DOHH2 (cell line): ENCODE measurements around the gene SKAP1.

Experiments used
- H3F3A ChIP-seq: fragments of 200-600 bp; sonication (generic), shearing (Covaris generic); 2 replicates; pipeline ENCODE4 v1.6.0; 2016; ENCODE audit warnings: antibody characterized with exemption, mild to moderate bottlenecking; ENCODE audit not compliant: control insufficient read depth, insufficient read depth
- H3K27ac ChIP-seq: fragments of 200-600 bp; sonication (generic); 2 replicates; pipeline ENCODE4 v1.5.1; 2014; ENCODE audit warnings: low read depth, mild to moderate bottlenecking, low read length, moderate library complexity
- H3K27me3 ChIP-seq: fragments of 200-600 bp; sonication (generic); 2 replicates; pipeline ENCODE4 v1.6.1; 2014; ENCODE audit warnings: mild to moderate bottlenecking, low read length, mixed read lengths; ENCODE audit not compliant: control insufficient read depth
- H3K36me3 ChIP-seq: fragments of 200-600 bp; sonication (generic); 2 replicates; pipeline ENCODE4 v1.6.1; 2014; ENCODE audit warnings: mild to moderate bottlenecking, low read length, moderate library complexity, mixed read lengths; ENCODE audit not compliant: control insufficient read depth
- H3K4me1 ChIP-seq: fragments of 200-600 bp; sonication (generic); 2 replicates; pipeline ENCODE4 v1.6.1; 2014; ENCODE audit warnings: mild to moderate bottlenecking, low read length, mixed read lengths; ENCODE audit not compliant: control insufficient read depth
- H3K4me2 ChIP-seq: fragments of 200-600 bp; sonication (generic); 2 replicates; pipeline ENCODE4 v1.6.0; 2014; ENCODE audit warnings: mild to moderate bottlenecking, low read length, moderate library complexity
- H3K4me3 ChIP-seq: fragments of 200-600 bp; sonication (generic); 2 replicates; pipeline ENCODE4 v1.5.1; 2014; ENCODE audit warnings: mild to moderate bottlenecking, low read length, mixed read lengths
- H3K79me2 ChIP-seq: fragments of 200-600 bp; sonication (generic); 2 replicates; pipeline ENCODE4 v1.6.1; 2014; ENCODE audit warnings: mild to moderate bottlenecking, low read length, mixed read lengths; ENCODE audit not compliant: control insufficient read depth
- H3K9me2 ChIP-seq: fragments of 200-600 bp; sonication (generic); replicated peaks from 2 replicates; pipeline ENCODE4 v1.6.1; 2014; ENCODE audit warnings: mild to moderate bottlenecking, low read length, mixed read lengths; ENCODE audit not compliant: control insufficient read depth
- H3K9me3 ChIP-seq: fragments of 200-600 bp; sonication (generic); 2 replicates; pipeline ENCODE4 v1.6.1; 2014; ENCODE audit warnings: antibody characterized with exemption, low read length, mixed read lengths; ENCODE audit not compliant: control insufficient read depth, insufficient read depth
- H4K20me1 ChIP-seq: fragments of 200-600 bp; sonication (generic); 2 replicates; pipeline ENCODE4 v1.6.0; 2014; ENCODE audit warnings: low read depth, mild to moderate bottlenecking, antibody characterized with exemption, low read length, moderate library complexity; ENCODE audit not compliant: control insufficient read depth, insufficient read depth
- EZH2phosphoT487 ChIP-seq: fragments of 200-600 bp; sonication (generic); IDR thresholded peaks from 2 replicates; pipeline ENCODE4 v1.6.1; 2017; ENCODE audit warnings: borderline replicate concordance, mild to moderate bottlenecking, antibody characterized with exemption, low read length, moderate library complexity, mixed read lengths
- TF ChIP-seq, protein P1 (sequence below): fragments of 200-600 bp; sonication (generic); IDR thresholded peaks from one replicate; pipeline ENCODE4 v1.5.1; 2014; ENCODE audit warnings: antibody characterized with exemption, mild to moderate bottlenecking, low read depth, low read length; ENCODE audit not compliant: poor library complexity, severe bottlenecking

SKAP1 gene

DNA sequence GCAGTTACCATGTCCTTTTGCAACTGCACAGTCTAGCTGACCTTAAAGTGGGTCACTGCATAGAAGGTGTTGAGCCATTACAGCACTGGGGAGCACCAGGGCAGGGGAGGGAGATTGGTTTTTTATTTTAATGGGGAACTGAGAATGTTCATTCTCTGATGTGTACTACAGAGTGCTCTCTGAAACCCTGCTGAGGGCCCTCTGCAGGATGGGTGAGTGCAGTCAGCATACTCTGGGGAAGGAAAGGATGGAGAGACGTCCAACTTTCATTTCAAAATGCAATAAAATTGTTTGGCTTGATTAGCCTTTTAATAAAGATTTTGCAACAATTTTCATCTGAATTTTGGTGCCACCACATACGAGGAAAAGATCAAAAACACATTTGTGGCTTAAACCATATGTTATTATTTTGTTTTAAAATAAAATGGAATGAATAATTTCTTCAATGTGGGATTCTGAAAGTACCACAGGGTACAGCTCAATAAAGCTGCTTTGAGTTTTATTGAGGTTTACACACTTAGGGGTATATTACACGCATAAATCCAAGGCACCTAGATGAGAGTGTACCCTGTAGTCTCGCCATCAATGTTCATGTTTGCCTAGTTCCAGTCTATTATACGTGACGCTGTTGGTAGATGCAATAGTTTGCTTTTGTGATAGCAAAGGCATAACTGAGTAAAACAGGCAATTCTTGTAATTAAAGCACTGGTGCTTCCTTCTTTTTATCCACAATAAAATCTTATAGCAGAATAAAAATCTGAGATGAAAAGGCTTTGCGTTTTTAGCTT is 249.0 kb downstream of the SKAP1 start:
- no peak for TF ChIP-seq EZH2phosphoT487
- TF ChIP-seq, protein P1, sequence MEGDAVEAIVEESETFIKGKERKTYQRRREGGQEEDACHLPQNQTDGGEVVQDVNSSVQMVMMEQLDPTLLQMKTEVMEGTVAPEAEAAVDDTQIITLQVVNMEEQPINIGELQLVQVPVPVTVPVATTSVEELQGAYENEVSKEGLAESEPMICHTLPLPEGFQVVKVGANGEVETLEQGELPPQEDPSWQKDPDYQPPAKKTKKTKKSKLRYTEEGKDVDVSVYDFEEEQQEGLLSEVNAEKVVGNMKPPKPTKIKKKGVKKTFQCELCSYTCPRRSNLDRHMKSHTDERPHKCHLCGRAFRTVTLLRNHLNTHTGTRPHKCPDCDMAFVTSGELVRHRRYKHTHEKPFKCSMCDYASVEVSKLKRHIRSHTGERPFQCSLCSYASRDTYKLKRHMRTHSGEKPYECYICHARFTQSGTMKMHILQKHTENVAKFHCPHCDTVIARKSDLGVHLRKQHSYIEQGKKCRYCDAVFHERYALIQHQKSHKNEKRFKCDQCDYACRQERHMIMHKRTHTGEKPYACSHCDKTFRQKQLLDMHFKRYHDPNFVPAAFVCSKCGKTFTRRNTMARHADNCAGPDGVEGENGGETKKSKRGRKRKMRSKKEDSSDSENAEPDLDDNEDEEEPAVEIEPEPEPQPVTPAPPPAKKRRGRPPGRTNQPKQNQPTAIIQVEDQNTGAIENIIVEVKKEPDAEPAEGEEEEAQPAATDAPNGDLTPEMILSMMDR: no peak
- no peaks in the 10 kb centered on the region for H4K20me1 ChIP-seq
- H3F3A ChIP-seq: no peaks in the 10 kb centered on the region
- H3K4me3 ChIP-seq: no peak overlapping the region
- H3K36me3 ChIP-seq: no peaks in the 10 kb centered on the region
- no peaks in the 10 kb centered on the region for H3K9me3 ChIP-seq
- H3K4me1 ChIP-seq: no peaks in the 10 kb centered on the region
- H3K79me2 ChIP-seq: no peaks in the 10 kb centered on the region
- H3K27me3 ChIP-seq: peaks cover 34% of the 10 kb centered on the region
- H3K27ac ChIP-seq: no peak overlapping the region
- H3K4me2 ChIP-seq: no peak overlapping the region
- H3K9me2 ChIP-seq: no peaks in the 10 kb centered on the region

DNA sequence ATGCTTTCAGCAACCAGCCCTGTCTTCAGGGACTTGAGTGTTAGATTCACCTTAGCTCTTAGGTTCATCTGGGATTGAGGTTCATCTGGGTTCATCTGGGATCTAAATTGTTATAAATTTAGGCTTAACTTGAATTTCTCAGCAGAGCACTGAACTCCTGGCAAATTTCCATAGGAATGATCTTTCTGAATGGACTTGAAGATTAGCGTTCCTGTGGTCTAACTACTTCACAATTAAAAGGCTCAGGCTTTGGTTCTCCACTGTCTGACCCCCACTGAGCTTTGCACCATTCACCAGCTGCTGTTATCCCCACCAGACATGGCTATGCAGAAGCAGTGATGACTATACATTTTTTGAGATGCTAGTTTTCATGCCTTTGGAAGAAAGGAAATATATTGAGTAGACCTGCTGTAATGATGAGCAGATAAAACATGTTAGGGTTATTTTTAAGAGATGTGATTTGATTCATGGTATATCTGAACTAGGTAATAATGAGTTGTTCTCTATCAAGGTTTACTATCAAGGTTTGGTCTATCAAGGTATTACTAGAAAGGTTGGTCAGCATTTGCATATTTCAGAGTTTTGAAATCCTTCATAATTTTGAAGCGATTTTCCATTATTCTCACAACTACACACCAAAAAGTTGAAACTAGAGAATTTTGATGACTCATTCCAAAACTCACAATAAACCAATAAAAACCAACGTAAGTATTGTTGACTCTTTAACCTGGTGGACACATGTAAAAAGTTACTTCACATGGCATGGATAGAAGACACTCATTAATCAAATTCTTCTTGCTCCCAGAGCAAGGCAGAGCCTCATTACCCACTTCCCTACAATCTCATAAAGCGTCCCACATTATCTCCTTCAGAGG is 250.7 kb downstream of the SKAP1 start:
- no peak overlapping the region for H3K4me2 ChIP-seq
- TF ChIP-seq EZH2phosphoT487: no peak
- TF ChIP-seq, protein P1: no peak
- H3F3A ChIP-seq: no peaks in the 10 kb centered on the region
- H3K9me2 ChIP-seq: no peaks in the 10 kb centered on the region
- no peaks in the 10 kb centered on the region for H3K36me3 ChIP-seq
- H3K27ac ChIP-seq: no peak overlapping the region
- no peaks in the 10 kb centered on the region for H3K4me1 ChIP-seq
- peaks cover 29% of the 10 kb centered on the region for H3K27me3 ChIP-seq
- H3K4me3 ChIP-seq: no peak overlapping the region
- H3K9me3 ChIP-seq: no peaks in the 10 kb centered on the region
- H4K20me1 ChIP-seq: no peaks in the 10 kb centered on the region
- no peaks in the 10 kb centered on the region for H3K79me2 ChIP-seq

DNA sequence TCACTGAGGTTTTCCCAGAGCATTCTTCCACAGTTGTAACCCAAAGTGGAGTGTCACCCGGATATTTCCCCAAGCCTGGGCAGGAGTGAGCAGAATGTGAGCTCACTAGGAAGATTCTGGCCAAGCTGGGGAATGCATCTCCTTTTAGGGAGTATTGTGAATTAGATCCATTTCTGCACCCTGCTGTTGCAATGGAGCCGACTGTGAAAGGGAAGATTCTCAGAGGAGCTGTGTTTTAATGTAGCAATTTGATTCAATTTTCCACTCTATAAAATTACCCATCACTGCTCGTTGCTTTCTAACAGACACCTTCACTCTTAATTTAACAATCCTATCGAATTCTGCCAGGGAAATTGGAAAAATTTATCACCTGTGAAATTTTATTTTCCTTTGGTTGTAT is 251.7 kb downstream of the SKAP1 start:
- no peaks in the 10 kb centered on the region for H4K20me1 ChIP-seq
- H3K9me2 ChIP-seq: no peaks in the 10 kb centered on the region
- H3F3A ChIP-seq: no peaks in the 10 kb centered on the region
- peaks cover 32% of the 10 kb centered on the region for H3K27me3 ChIP-seq
- H3K9me3 ChIP-seq: no peaks in the 10 kb centered on the region
- H3K79me2 ChIP-seq: no peaks in the 10 kb centered on the region
- H3K4me1 ChIP-seq: no peaks in the 10 kb centered on the region
- H3K27ac ChIP-seq: no peak overlapping the region
- H3K4me2 ChIP-seq: no peak overlapping the region
- H3K36me3 ChIP-seq: no peaks in the 10 kb centered on the region
- no peak overlapping the region for H3K4me3 ChIP-seq
- TF ChIP-seq, protein P1: no peak
- no peak for TF ChIP-seq EZH2phosphoT487
